SK-N-MC (cell line): ENCODE results near the gene CLCNKA.

ENCODE experiments used
- EZH2 ChIP-seq: fragments of 200-600 bp; sonication (generic); IDR thresholded peaks from one replicate; pipeline ENCODE4 v1.6.1; 2017; ENCODE audit warnings: antibody characterized with exemption
- POLR2AphosphoS5 ChIP-seq: IDR thresholded peaks from 2 replicates; pipeline ENCODE4 v1.6.1; 2012; ENCODE audit warnings: mild to moderate bottlenecking, low read depth, low read length, borderline replicate concordance

DNA sequence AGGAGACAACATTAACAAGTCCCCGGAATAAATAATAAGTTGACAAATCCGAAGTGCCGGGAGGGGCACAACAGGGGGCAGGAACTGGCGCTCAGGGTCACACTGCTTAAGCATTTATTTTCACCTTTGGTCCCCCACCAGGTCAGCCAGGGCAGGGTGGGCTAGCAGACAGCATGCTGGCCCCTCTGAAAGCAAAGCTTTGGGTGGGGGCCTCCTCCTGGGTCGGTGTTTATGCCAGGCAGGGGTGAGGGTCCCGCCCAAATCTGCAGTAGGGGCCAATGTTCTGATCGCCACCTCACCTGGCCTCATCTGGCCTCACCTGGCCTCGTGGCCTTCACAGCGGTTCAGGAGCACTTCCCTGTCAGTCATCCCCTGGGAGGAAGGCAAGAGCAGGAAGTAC, 59.8 kb downstream of the CLCNKA start:
- no peak for TF ChIP-seq EZH2
- TF ChIP-seq POLR2AphosphoS5: no peak
